Esophagus squamous epithelium (tissue), 4 donors: ENCODE measurements around the gene SLC25A33.

Experiments used
- CTCF ChIP-seq, 6 experiments: fragments of 450-650 bp in 4 of 6; fragments of 200-600 bp in 2 of 6; sonication (generic) in 2 of 6; IDR thresholded peaks; one replicate each; pipeline ENCODE4 v1.5.1; 2016 to 2019; ENCODE audit warnings: antibody characterized with exemption in 6 of 6, mild to moderate bottlenecking in 4 of 6, moderate library complexity in 4 of 6
- POLR2A ChIP-seq, 4 donors: fragments of 450-650 bp; IDR thresholded peaks; one replicate each; pipeline ENCODE4 v1.6.1; 2017; ENCODE audit warnings: antibody characterized with exemption in 4 of 4, mild to moderate bottlenecking in 4 of 4, moderate library complexity in 3 of 4

GRCh38 chr1:9602794-9603167 is 63.5 kb downstream of the SLC25A33 start:
- no peak for TF ChIP-seq CTCF (IDR thresholded peaks at IDR 0.05)
- TF ChIP-seq POLR2A (IDR thresholded peaks at IDR 0.05) = no peak
